HEK293T (cell line): ENCODE data around the gene TMEM120A.

ENCODE experiments used
- CTCF ChIA-PET: fragments of 350-600 bp; formaldehyde crosslinking; extraction: SDS; loops from one replicate; lab custom pipeline; 2021; ENCODE audit warnings: antibody characterized with exemption, inconsistent platforms; lab: Yijun Ruan, JAX
- POLR2A ChIA-PET: fragments of 350-600 bp; formaldehyde crosslinking; extraction: SDS; loops from one replicate; lab custom pipeline; 2020; ENCODE audit warnings: antibody characterized with exemption, inconsistent platforms; lab: Yijun Ruan, JAX
- DNase-seq: peaks from one replicate; pipeline ENCODE4 v3.0.0; 2012; ENCODE audit warnings: mixed read lengths; ENCODE audit errors: extremely low spot score
- ARNT ChIP-seq: fragments of 450-650 bp; IDR thresholded peaks from 2 replicates; pipeline ENCODE4 v1.6.1; 2017; ENCODE audit warnings: mild to moderate bottlenecking
- BHLHE40 ChIP-seq: fragments of 450-650 bp; IDR thresholded peaks from 2 replicates; pipeline ENCODE4 v1.6.1; 2016; ENCODE audit warnings: mild to moderate bottlenecking, moderate library complexity, borderline replicate concordance
- CTBP1 ChIP-seq: fragments of 450-650 bp; IDR thresholded peaks from 2 replicates; pipeline ENCODE4 v1.6.1; 2016; ENCODE audit warnings: borderline replicate concordance
- ELF4 ChIP-seq: fragments of 450-650 bp; IDR thresholded peaks from 2 replicates; pipeline ENCODE4 v1.6.1; 2017; ENCODE audit warnings: antibody characterized with exemption
- FOXA1 ChIP-seq: fragments of 450-650 bp; IDR thresholded peaks from 2 replicates; pipeline ENCODE4 v1.6.1; 2016; ENCODE audit warnings: mild to moderate bottlenecking
- FOXK2 ChIP-seq: fragments of 450-650 bp; IDR thresholded peaks from 2 replicates; pipeline ENCODE4 v1.6.1; 2016; ENCODE audit warnings: mild to moderate bottlenecking
- FOXM1 ChIP-seq: fragments of 450-650 bp; IDR thresholded peaks from 2 replicates; pipeline ENCODE4 v1.6.1; 2017; ENCODE audit warnings: mild to moderate bottlenecking, borderline replicate concordance
- HDGF ChIP-seq: fragments of 450-650 bp; IDR thresholded peaks from 2 replicates; pipeline ENCODE4 v1.6.1; 2017; ENCODE audit warnings: antibody characterized with exemption, borderline replicate concordance
- L3MBTL2 ChIP-seq: fragments of 450-650 bp; conservative IDR thresholded peaks from 2 replicates; pipeline ENCODE4 v1.6.1; 2016; ENCODE audit warnings: mild to moderate bottlenecking
- LEF1 ChIP-seq: fragments of 450-650 bp; IDR thresholded peaks from 2 replicates; pipeline ENCODE4 v1.6.1; 2017; ENCODE audit warnings: mild to moderate bottlenecking, borderline replicate concordance
- NFRKB ChIP-seq: fragments of 450-650 bp; IDR thresholded peaks from 2 replicates; pipeline ENCODE4 v1.6.1; 2016; ENCODE audit warnings: mild to moderate bottlenecking, moderate library complexity
- SP1 ChIP-seq: fragments of 450-650 bp; IDR thresholded peaks from 2 replicates; pipeline ENCODE4 v1.6.1; 2017
- SUZ12 ChIP-seq: fragments of 450-650 bp; IDR thresholded peaks from 2 replicates; pipeline ENCODE4 v1.6.1; 2016; ENCODE audit warnings: mild to moderate bottlenecking
- TARDBP ChIP-seq: fragments of 450-650 bp; IDR thresholded peaks from 2 replicates; pipeline ENCODE4 v1.6.1; 2016
- ZNF384 ChIP-seq: fragments of 450-650 bp; IDR thresholded peaks from 2 replicates; pipeline ENCODE4 v1.6.1; 2016
- TF ChIP-seq, protein P1 (sequence below): fragments of 450-650 bp; IDR thresholded peaks from 2 replicates; pipeline ENCODE4 v1.6.1; 2016

TMEM120A gene

GRCh38 chr7:75953431-75953830 is 41.0 kb downstream of the TMEM120A start:
- CTCF ChIA-PET = no interaction called here
- POLR2A ChIA-PET = no interaction called here
- no peak for DNase-seq
- TF ChIP-seq ELF4 = no peak
- TF ChIP-seq SUZ12 = no peak
- TF ChIP-seq SP1 = no peak
- no peak for TF ChIP-seq FOXM1
- TF ChIP-seq BHLHE40 = no peak
- TF ChIP-seq ZNF384 = no peak
- TF ChIP-seq FOXA1 = no peak
- TF ChIP-seq L3MBTL2 = no peak
- TF ChIP-seq FOXK2 = no peak
- TF ChIP-seq ARNT = no peak
- TF ChIP-seq NFRKB = no peak
- no peak for TF ChIP-seq HDGF
- no peak for TF ChIP-seq CTBP1
- no peak for TF ChIP-seq TARDBP
- TF ChIP-seq LEF1 = no peak
- TF ChIP-seq, protein P1, sequence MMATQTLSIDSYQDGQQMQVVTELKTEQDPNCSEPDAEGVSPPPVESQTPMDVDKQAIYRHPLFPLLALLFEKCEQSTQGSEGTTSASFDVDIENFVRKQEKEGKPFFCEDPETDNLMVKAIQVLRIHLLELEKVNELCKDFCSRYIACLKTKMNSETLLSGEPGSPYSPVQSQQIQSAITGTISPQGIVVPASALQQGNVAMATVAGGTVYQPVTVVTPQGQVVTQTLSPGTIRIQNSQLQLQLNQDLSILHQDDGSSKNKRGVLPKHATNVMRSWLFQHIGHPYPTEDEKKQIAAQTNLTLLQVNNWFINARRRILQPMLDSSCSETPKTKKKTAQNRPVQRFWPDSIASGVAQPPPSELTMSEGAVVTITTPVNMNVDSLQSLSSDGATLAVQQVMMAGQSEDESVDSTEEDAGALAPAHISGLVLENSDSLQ = no peak

GRCh38 chr7:75951506-75951905 is 42.9 kb downstream of the TMEM120A start:
- POLR2A ChIA-PET = no interaction called here
- TF ChIP-seq FOXA1 (no peak), FOXK2 (no peak), HDGF (no peak), ZNF384 (no peak), L3MBTL2 (no peak), SUZ12 (no peak), BHLHE40 (no peak), ARNT (no peak), NFRKB (no peak), SP1 (no peak), ELF4 (no peak)
- TF ChIP-seq, protein P1 = no peak
- CTCF ChIA-PET = no interaction called here
- no peak for DNase-seq

DNA sequence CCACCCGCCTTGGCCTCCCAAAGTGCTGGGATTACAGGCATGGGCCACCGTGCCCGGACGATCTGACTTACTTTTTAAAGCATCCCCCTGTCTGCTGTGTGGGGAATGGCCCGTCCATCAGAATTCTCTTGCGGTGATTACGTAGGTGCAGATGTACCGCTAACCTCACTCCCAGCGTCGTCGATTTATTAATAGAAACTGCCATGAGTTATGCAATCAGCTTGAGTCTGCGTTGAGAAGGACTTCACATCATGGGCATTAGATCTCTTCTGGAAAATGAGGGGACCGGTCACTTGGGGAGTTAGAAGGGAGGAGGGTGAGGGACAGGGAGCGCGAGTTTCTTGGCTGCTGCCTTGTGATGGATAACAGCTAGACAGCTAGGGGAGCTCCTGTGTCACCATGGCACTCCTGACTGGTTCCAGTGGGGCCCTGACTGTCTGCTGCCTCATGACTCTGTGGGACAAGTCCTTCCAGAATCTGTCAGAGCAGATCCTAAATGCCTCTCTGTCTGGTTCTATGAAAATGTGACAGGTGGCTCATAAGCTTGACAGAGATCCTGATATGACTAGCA is 44.2 kb downstream of the TMEM120A start:
- no peak for TF ChIP-seq CTBP1
- no peak for TF ChIP-seq TARDBP
- no peak for TF ChIP-seq ELF4
- TF ChIP-seq FOXA1 = no peak
- no peak for TF ChIP-seq ZNF384
- no peak for TF ChIP-seq FOXM1
- TF ChIP-seq NFRKB = no peak
- ChIA-PET CTCF (no interaction called here), POLR2A (no interaction called here)
- DNase-seq = no peak

GRCh38 chr7:75948179-75948578 is 46.2 kb downstream of the TMEM120A start:
- TF ChIP-seq TARDBP (no peak), NFRKB (no peak), CTBP1 (no peak), FOXM1 (no peak), BHLHE40 (no peak), HDGF (no peak), ELF4 (no peak), FOXK2 (no peak), LEF1 (no peak), SP1 (no peak), L3MBTL2 (no peak), ZNF384 (no peak), ARNT (no peak), FOXA1 (no peak), SUZ12 (no peak)
- TF ChIP-seq, protein P1 = no peak
- CTCF ChIA-PET = no interaction called here
- DNase-seq = no peak
- POLR2A ChIA-PET = no interaction called here

DNA sequence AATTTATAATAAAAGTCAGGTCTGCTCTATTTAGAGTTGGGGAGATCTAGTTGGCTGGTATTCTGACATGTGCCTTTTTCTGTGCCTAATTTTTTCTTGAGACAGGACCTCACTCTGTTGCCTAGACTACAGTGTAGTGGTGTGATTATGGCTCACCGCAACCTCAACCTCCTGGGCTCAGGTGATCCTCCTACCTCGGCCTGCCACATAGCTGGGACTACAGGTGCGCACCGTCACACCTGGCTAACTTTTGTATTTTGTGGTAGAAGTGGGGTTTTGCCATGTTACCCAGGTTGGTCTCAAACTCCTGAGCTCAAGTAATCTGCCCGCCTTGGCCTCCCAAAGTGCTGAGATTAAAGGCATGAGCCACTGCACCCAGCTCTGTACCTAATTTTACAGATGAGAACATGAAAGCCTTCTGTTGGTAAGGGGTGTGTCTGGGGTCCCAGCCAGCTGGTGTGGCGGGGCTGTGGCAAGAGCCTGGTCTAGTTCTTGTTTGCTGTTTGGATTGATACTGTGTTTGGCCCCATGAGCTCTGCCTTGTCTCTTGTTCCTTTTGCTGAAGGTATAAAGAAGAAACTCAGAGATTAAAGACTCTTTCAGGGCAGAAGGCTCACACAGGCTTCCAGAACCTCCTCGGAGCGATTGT is 48.1 kb downstream of the TMEM120A start:
- POLR2A ChIA-PET = no interaction called here
- DNase-seq = no peak
- CTCF ChIA-PET = no interaction called here
- TF ChIP-seq L3MBTL2 (no peak), SUZ12 (no peak), TARDBP (no peak), FOXA1 (no peak), FOXK2 (no peak), ZNF384 (no peak), HDGF (no peak), CTBP1 (no peak), ARNT (no peak), SP1 (no peak), NFRKB (no peak), BHLHE40 (no peak), ELF4 (no peak), FOXM1 (no peak), LEF1 (no peak)
- TF ChIP-seq, protein P1 = no peak
